CD14-positive monocyte (primary cell): ENCODE measurements around the gene PKP4. TPM values are rescaled to one million over a fixed set of nuclear protein-coding genes. Genes with fewer than 3 reads are reported as not detected.

Source experiments
- DNase-seq, 3 donors: peaks; one replicate each; pipeline ENCODE4 v3.0.0-alpha.2; 2011 to 2022
- H2AFZ ChIP-seq: 2 replicates; pipeline ENCODE4 v1.6.0; 2012; ENCODE audit warnings: mild to moderate bottlenecking, low read depth, low read length, inconsistent platforms; ENCODE audit not compliant: insufficient read depth, poor library complexity, severe bottlenecking
- H3K27ac ChIP-seq, 2 donors: 1 replicate in 1 of 2; 2 replicates in 1 of 2; pipeline ENCODE4 v1.5.1; 2012 to 2013; ENCODE audit warnings: low read length in 2 of 2, control low read depth in 1 of 2, inconsistent platforms in 1 of 2, low read depth in 1 of 2, mild to moderate bottlenecking in 1 of 2
- H3K27me3 ChIP-seq, 2 donors: one replicate each; pipeline versions ENCODE4 v1.6.0 to v1.6.1; 2011 to 2013; ENCODE audit warnings: low read length in 2 of 2; ENCODE audit not compliant: control insufficient read depth in 2 of 2, insufficient read depth in 2 of 2
- H3K36me3 ChIP-seq, 2 donors: replicated peaks in 1 of 2; 1 replicate in 1 of 2; 2 replicates in 1 of 2; pipeline versions ENCODE4 v1.5.1 to v1.6.1; 2012 to 2013; ENCODE audit warnings: low read length in 2 of 2, control low read depth in 1 of 2, inconsistent platforms in 1 of 2, mild to moderate bottlenecking in 1 of 2; ENCODE audit not compliant: insufficient read depth in 2 of 2, control insufficient read depth in 1 of 2
- H3K4me1 ChIP-seq, 2 donors: 1 replicate in 1 of 2; 2 replicates in 1 of 2; pipeline versions ENCODE4 v1.5.1 to v1.6.1; 2012 to 2013; ENCODE audit warnings: low read length in 2 of 2, control low read depth in 1 of 2, inconsistent platforms in 1 of 2, mild to moderate bottlenecking in 1 of 2, moderate library complexity in 1 of 2; ENCODE audit not compliant: insufficient read depth in 2 of 2, control insufficient read depth in 1 of 2
- H3K4me2 ChIP-seq: replicated peaks from 2 replicates; pipeline ENCODE3; 2012; ENCODE audit warnings: low read length, moderate library complexity, mild to moderate bottlenecking; ENCODE audit not compliant: poor library complexity, severe bottlenecking; ENCODE audit errors: extremely low read depth
- H3K4me3 ChIP-seq, 3 experiments: fragments of 200-600 bp in 1 of 3; sonication (generic) in 1 of 3; replicated peaks in 1 of 3; 1 replicate in 2 of 3; 2 replicates in 1 of 3; pipeline ENCODE4 v1.5.1; 2011 to 2013; ENCODE audit warnings: low read length in 3 of 3, mild to moderate bottlenecking in 3 of 3, control low read depth in 2 of 3, low read depth in 2 of 3, inconsistent platforms in 1 of 3, moderate library complexity in 1 of 3
- H3K79me2 ChIP-seq: 2 replicates; pipeline ENCODE4 v1.6.0; 2012; ENCODE audit warnings: mild to moderate bottlenecking, control low read depth, inconsistent platforms, low read length, moderate library complexity; ENCODE audit not compliant: insufficient read depth
- H3K9ac ChIP-seq: 2 replicates; pipeline ENCODE4 v1.6.0; 2017; ENCODE audit warnings: low read length, mild to moderate bottlenecking; ENCODE audit not compliant: insufficient read depth, poor library complexity, severe bottlenecking
- H3K9me3 ChIP-seq, 2 donors: replicated peaks in 1 of 2; 1 replicate in 1 of 2; 2 replicates in 1 of 2; pipeline versions ENCODE4 v1.5.1 to v1.6.1; 2012 to 2013; ENCODE audit warnings: low read length in 2 of 2, control low read depth in 1 of 2; ENCODE audit not compliant: control insufficient read depth in 1 of 2, insufficient read depth in 1 of 2
- H4K20me1 ChIP-seq: 2 replicates; pipeline ENCODE4 v1.6.0; 2012; ENCODE audit warnings: mild to moderate bottlenecking, low read length, control low read depth, moderate library complexity; ENCODE audit not compliant: insufficient read depth
- H3K27ac Mint-ChIP-seq, 7 donors: one replicate each; pipeline ENCODE4 v1.8.0; 2020; ENCODE audit warnings: mild to moderate bottlenecking in 7 of 7, mixed read lengths in 7 of 7, moderate library complexity in 6 of 7, inconsistent platforms in 2 of 7
- H3K27me3 Mint-ChIP-seq, 3 donors: one replicate each; pipeline ENCODE4 v1.8.0; 2021 to 2022; ENCODE audit warnings: low read depth in 3 of 3, mild to moderate bottlenecking in 3 of 3, mixed read lengths in 3 of 3, moderate library complexity in 3 of 3, inconsistent platforms in 1 of 3
- H3K36me3 Mint-ChIP-seq, 2 donors: one replicate each; pipeline ENCODE4 v1.8.0; 2020; ENCODE audit warnings: mixed read lengths in 2 of 2, inconsistent platforms in 1 of 2, mild to moderate bottlenecking in 1 of 2
- H3K4me1 Mint-ChIP-seq: one replicate; pipeline ENCODE4 v1.8.0; 2020; ENCODE audit warnings: mild to moderate bottlenecking, mixed read lengths
- H3K4me3 Mint-ChIP-seq, 2 donors: one replicate each; pipeline ENCODE4 v1.8.0; 2020; ENCODE audit warnings: mild to moderate bottlenecking in 2 of 2, mixed read lengths in 2 of 2, moderate library complexity in 1 of 2
- H3K9me3 Mint-ChIP-seq, 7 donors: one replicate each; pipeline ENCODE4 v1.8.0; 2020 to 2022; ENCODE audit warnings: mixed read lengths in 7 of 7, mild to moderate bottlenecking in 6 of 7, moderate library complexity in 6 of 7, inconsistent platforms in 2 of 7
- WGBS: methylation state at CpG from one replicate; pipeline ENCODE4 v1.1.5; 2013; ENCODE audit warnings: missing lambda C conversion rate; ENCODE audit not compliant: insufficient coverage; 5-methylcytosine and 5-hydroxymethylcytosine counted together
- intact Hi-C, 2 donors: fragments of 100-400 bp; cut with micrococcal nuclease; formaldehyde crosslinking; loops; one replicate each; pipeline versions ENCODE4 v1.15.0 to v1.15.1; 2023
- polyA plus RNA-seq, 3 donors: library from polyadenylated mRNA; depleted of rRNA in 1 of 3; unstranded in 2 of 3; stranded (reverse) in 1 of 3; fragments of 300-500 nt in 2 of 3; fragments of >200 nt in 1 of 3; fragmentation: Illumina TruSeq in 2 of 3; gene quantifications; 1 replicate in 2 of 3; 2 replicates in 1 of 3; pipeline ENCODE4 v1.2.3, GENCODE V29; 2012 to 2021
- TF ChIP-seq, protein P1 (sequence below): fragments of 200-600 bp; IDR thresholded peaks from one replicate; pipeline ENCODE4 v1.8.0; 2022; ENCODE audit warnings: antibody characterized with exemption, mild to moderate bottlenecking

Gene PKP4
- polyA plus RNA-seq, 3 donors = 0.33 to 9.4 (median 0.73) TPM

DNA sequence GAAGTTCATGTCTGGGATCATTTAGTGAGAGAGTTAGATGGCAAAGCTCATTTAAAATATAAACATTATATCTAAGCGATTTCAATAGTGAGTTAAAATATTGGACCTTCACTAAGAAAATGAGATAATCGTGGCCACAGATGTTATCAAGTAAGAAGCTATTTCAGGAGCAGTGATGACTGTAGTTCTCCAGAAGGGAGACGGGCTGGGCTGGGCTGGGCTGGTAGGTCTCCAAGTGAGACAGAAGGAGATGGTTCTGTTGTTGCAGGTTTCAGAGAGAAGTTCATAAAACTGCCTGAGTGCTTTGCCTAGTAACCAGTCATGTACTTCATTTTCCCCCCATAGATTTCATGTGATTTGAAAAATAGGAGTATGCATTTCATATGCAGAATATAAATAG, 208.2 kb downstream of the PKP4 start:
- Histone ChIP-seq H3K4me1 (no peaks in the 10 kb centered on the region), H4K20me1 (no peaks in the 10 kb centered on the region), H3K79me2 (no peaks in the 10 kb centered on the region), H3K9me3 (no peaks in the 10 kb centered on the region), H3K4me3 (no peak overlapping the region), H3K4me2 (no peak overlapping the region), H3K9ac (no peak overlapping the region), H3K27me3 (no peaks in the 10 kb centered on the region), H3K27ac (no peak overlapping the region), H2AFZ (no peak overlapping the region), H3K36me3 (peaks cover 27 to 93% of the 10 kb centered on the region in 2 donors)
- intact Hi-C loops = no loop called here
- Mint-ChIP-seq H3K9me3 (no peaks in the 10 kb centered on the region), H3K27me3 (no peaks in the 10 kb centered on the region), H3K4me1 (no peaks in the 10 kb centered on the region), H3K4me3 (no peak overlapping the region), H3K36me3 (peaks cover 39 to 46% of the 10 kb centered on the region in 2 donors), H3K27ac (no peak overlapping the region)
- 100% methylated on average over 1 of the region's 3 CpGs for WGBS
- no peak for DNase-seq
- TF ChIP-seq, protein P1, sequence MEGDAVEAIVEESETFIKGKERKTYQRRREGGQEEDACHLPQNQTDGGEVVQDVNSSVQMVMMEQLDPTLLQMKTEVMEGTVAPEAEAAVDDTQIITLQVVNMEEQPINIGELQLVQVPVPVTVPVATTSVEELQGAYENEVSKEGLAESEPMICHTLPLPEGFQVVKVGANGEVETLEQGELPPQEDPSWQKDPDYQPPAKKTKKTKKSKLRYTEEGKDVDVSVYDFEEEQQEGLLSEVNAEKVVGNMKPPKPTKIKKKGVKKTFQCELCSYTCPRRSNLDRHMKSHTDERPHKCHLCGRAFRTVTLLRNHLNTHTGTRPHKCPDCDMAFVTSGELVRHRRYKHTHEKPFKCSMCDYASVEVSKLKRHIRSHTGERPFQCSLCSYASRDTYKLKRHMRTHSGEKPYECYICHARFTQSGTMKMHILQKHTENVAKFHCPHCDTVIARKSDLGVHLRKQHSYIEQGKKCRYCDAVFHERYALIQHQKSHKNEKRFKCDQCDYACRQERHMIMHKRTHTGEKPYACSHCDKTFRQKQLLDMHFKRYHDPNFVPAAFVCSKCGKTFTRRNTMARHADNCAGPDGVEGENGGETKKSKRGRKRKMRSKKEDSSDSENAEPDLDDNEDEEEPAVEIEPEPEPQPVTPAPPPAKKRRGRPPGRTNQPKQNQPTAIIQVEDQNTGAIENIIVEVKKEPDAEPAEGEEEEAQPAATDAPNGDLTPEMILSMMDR = no peak

DNA sequence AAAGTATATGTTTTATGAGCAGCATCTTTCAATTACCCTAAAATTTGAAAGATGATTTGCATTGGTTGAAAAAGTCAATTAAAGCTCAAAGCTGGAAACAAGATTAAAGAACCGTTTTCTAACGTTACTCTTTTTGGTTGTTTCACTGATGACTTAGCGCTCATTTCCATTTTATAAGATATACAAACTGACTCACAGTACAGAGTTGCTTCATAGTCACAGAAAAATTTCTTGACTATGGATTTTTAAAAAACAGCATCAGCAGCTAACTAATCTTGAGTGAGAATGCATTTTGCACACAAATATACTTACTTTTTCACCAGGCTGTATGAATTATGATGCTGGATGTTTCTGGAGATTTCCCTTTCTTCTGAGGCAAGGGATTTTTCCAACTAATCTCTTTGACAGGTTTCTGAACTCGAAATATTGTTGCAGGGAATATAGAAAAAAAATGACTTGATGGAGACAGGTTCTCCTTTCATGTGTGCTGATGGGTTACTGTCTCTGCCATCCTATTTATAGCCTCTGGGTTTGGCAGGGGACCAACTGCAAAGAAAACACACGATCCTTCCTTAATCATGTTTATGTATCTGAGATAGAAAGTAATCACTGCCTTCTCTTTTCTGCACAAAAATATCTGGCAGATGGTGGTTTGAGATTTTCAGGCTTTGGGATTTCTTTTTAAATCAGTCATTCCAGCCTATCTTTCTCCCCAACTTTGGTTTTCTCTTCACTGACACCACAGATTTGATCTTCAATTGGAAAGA, 209.0 kb downstream of the PKP4 start:
- H3K4me3 Mint-ChIP-seq = no peak overlapping the region
- H3K27me3 ChIP-seq = no peaks in the 10 kb centered on the region
- H3K9ac ChIP-seq = no peak overlapping the region
- TF ChIP-seq, protein P1 = no peak
- intact Hi-C loops = no loop called here
- no peaks in the 10 kb centered on the region for H3K79me2 ChIP-seq
- no peak overlapping the region for H2AFZ ChIP-seq
- peaks cover 30 to 99% of the 10 kb centered on the region in 2 donors for H3K36me3 ChIP-seq
- H3K4me2 ChIP-seq = no peak overlapping the region
- no peaks in the 10 kb centered on the region for H4K20me1 ChIP-seq
- no peaks in the 10 kb centered on the region for H3K9me3 Mint-ChIP-seq
- no CpG with 5 or more reads among the region's 5 CpGs for WGBS
- DNase-seq = no peak
- no peaks in the 10 kb centered on the region for H3K4me1 Mint-ChIP-seq
- H3K27ac ChIP-seq = no peak overlapping the region
- H3K9me3 ChIP-seq = no peaks in the 10 kb centered on the region
- H3K4me1 ChIP-seq = no peaks in the 10 kb centered on the region
- H3K36me3 Mint-ChIP-seq = peaks cover 43 to 49% of the 10 kb centered on the region in 2 donors
- no peak overlapping the region for H3K4me3 ChIP-seq
- no peaks in the 10 kb centered on the region for H3K27me3 Mint-ChIP-seq
- no peak overlapping the region for H3K27ac Mint-ChIP-seq
